ENCODE measurements around the gene PLPP3. TPM values are rescaled to one million over a fixed set of nuclear protein-coding genes. Genes with fewer than 3 reads are reported as not detected.
A peak's percentile ranks its signal among the peaks of the same experiment; 100 is the strongest.

Gene PLPP3
- total and polyA plus RNA-seq, 4 donors: 123 to 253 (median 176) TPM

DNA sequence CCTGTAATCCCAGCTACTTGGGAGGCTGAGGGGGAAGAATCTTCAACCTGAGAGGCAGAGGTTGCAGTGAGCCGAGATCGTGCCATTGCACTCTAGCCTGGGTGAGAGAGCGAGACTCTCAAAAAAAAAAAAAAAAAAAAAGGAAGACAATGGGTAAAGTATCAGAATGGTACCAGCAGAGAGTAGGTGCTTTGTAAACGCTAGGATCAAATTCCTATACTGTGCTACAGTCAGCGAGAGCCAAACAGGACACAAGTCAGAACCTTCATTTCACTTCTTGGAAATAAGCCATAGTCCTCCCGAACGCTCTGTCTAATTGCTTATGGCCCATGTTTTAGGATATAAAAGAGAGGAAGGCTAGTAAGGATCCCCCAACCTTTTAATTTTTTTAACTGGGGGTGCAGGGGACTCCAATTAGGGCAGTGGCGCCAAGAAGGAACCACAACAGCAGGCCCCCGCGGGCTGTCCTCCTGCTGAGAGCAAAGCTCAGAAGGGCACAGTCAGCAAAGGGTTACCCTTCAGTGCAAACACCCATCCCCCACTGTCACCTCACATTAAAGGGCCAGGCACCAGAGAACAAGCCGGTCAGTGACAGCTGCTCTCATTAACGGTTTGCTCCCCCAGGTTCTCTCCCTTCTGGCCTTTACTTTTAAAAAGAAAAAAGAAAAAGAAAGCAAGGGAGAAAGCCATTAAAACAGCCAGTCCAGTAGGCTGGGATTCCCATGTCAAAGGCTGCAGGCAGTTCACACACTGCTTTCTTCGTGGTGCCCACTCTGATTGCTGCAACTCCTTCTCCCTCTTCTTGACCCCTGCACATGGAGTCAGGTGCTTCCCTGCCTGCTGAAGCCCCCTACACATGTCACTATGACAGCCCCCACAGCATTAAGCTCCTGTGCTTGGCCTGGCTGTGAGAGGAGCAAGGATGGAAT lies 69.4 kb downstream of the PLPP3 start:
- H3K9me3 ChIP-seq (ENCODE audit: control insufficient read depth, insufficient read depth, low read length): no peaks in the 10 kb centered on the region
- no peak overlapping the region for H3K4me3 ChIP-seq (ENCODE audit: low read depth, low read length)
- 24% methylated on average over 8 of the region's 13 CpGs for WGBS (ENCODE audit: insufficient coverage)
- H3K27ac ChIP-seq (ENCODE audit: low read depth, low read length): peak overlapping the region; percentile 5
- peaks cover 31% of the 10 kb centered on the region for H3K36me3 ChIP-seq (ENCODE audit: control insufficient read depth, insufficient read depth, low read length)
- peaks cover 28% of the 10 kb centered on the region for H3K4me1 ChIP-seq (ENCODE audit: control insufficient read depth, insufficient read depth, low read length)
- DNase-seq (ENCODE audit: low read depth in 4 of 6, low spot score in 6 of 6): peak in 2 of 6 donors; percentile 48 to 63
- H3K27me3 ChIP-seq (ENCODE audit: control insufficient read depth, insufficient read depth, low read length): no peaks in the 10 kb centered on the region

DNA sequence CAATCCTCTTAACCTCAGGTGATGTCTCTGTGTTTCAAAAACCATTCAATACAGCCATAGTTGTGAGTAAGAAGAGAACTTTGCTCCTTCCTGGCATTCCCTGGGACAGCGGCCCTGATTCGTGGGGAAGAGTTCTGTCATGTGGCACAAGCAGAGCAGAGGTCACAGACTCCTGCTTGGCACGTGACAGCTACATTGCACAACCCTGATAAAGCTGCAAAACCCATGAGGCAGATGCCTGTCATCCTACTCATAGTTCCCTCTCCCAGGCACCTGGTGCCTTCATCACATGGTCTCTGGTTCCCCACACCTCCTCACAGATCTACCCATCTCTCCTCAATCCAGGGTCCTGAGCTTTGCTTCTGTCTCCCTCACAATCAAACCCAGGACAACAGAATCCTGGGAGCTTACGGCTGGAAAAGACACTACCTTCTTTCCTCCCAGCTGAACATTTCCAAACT lies 70.8 kb downstream of the PLPP3 start:
- H3K27me3 ChIP-seq (ENCODE audit: control insufficient read depth, insufficient read depth, low read length): no peaks in the 10 kb centered on the region
- H3K4me1 ChIP-seq (ENCODE audit: control insufficient read depth, insufficient read depth, low read length): peaks cover 28% of the 10 kb centered on the region
- no peak for DNase-seq (ENCODE audit: low read depth in 4 of 6, low spot score in 6 of 6)
- H3K4me3 ChIP-seq (ENCODE audit: low read depth, low read length): no peak overlapping the region
- WGBS (ENCODE audit: insufficient coverage): 78% methylated on average over 4 of the region's 4 CpGs
- peaks cover 34% of the 10 kb centered on the region for H3K36me3 ChIP-seq (ENCODE audit: control insufficient read depth, insufficient read depth, low read length)
- no peaks in the 10 kb centered on the region for H3K9me3 ChIP-seq (ENCODE audit: control insufficient read depth, insufficient read depth, low read length)
- H3K27ac ChIP-seq (ENCODE audit: low read depth, low read length): no peak overlapping the region

DNA sequence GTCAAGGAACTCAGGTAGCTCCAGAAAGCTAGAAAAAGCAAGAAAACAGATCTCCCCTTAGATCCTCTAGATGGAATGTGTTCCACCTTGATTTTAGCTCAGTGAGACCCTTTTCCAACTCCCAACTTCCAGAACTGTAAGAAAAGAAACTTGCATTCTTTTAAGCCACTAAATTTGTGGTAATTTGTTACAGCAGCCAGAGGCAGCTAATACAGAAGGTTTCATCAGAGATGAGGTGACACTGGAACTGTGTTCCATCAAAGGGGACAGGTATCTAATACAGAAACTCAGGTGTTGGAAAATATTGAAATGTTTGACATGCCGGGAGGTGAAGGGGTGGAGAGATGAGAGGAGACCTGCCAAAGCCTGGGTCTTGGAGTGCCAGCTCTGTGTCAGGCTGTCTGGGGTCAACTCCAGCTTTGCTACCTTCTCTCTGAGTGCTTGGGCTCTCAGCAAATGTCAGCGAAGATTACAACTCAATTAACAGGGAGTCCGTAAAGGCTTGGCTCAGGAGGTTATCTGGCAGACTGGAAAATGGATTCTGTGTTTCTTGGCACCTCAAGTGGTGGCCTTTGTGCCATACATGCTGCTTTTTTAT lies 71.3 kb downstream of the PLPP3 start:
- 90% methylated on average over 2 of the region's 3 CpGs for WGBS (ENCODE audit: insufficient coverage)
- Histone ChIP-seq H3K27me3 (ENCODE audit: control insufficient read depth, insufficient read depth, low read length) (no peaks in the 10 kb centered on the region), H3K9me3 (ENCODE audit: control insufficient read depth, insufficient read depth, low read length) (no peaks in the 10 kb centered on the region), H3K4me3 (ENCODE audit: low read depth, low read length) (no peak overlapping the region), H3K36me3 (ENCODE audit: control insufficient read depth, insufficient read depth, low read length) (peaks cover 35% of the 10 kb centered on the region), H3K4me1 (ENCODE audit: control insufficient read depth, insufficient read depth, low read length) (peaks cover 28% of the 10 kb centered on the region), H3K27ac (ENCODE audit: low read depth, low read length) (no peak overlapping the region)
- DNase-seq (ENCODE audit: low read depth in 4 of 6, low spot score in 6 of 6): no peak

DNA sequence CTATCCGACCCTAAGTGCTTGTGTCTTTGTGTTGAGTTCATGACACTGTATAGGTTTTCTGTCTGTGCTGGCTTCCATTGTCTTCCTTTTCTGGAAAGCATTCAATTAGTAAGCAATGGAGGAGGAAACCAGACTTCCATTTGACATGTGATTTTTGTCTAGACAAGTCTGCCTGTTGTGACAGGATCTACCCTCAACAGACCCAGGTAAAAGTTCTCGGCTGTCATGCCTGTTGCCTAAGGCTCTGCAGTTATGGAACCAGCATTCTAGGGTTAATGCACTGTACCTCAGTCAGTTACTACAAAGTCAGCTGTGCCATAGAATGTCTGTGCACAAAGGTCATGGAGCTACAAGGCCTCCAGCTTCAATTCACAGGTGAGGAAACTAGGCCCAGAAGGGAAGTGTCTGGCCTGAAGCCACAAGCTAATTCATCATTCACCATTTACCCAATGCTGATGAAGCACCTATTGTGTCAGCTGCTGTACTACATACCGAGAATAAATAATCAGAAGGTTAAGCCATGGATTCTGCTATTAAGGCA lies 72.3 kb downstream of the PLPP3 start:
- Histone ChIP-seq H3K4me1 (ENCODE audit: control insufficient read depth, insufficient read depth, low read length) (peaks cover 24% of the 10 kb centered on the region), H3K36me3 (ENCODE audit: control insufficient read depth, insufficient read depth, low read length) (peaks cover 35% of the 10 kb centered on the region), H3K27me3 (ENCODE audit: control insufficient read depth, insufficient read depth, low read length) (no peaks in the 10 kb centered on the region), H3K27ac (ENCODE audit: low read depth, low read length) (no peak overlapping the region), H3K9me3 (ENCODE audit: control insufficient read depth, insufficient read depth, low read length) (no peaks in the 10 kb centered on the region), H3K4me3 (ENCODE audit: low read depth, low read length) (no peak overlapping the region)
- DNase-seq (ENCODE audit: low read depth in 4 of 6, low spot score in 6 of 6): no peak
- WGBS (ENCODE audit: insufficient coverage): 100% methylated on average over 1 of the region's 3 CpGs

DNA sequence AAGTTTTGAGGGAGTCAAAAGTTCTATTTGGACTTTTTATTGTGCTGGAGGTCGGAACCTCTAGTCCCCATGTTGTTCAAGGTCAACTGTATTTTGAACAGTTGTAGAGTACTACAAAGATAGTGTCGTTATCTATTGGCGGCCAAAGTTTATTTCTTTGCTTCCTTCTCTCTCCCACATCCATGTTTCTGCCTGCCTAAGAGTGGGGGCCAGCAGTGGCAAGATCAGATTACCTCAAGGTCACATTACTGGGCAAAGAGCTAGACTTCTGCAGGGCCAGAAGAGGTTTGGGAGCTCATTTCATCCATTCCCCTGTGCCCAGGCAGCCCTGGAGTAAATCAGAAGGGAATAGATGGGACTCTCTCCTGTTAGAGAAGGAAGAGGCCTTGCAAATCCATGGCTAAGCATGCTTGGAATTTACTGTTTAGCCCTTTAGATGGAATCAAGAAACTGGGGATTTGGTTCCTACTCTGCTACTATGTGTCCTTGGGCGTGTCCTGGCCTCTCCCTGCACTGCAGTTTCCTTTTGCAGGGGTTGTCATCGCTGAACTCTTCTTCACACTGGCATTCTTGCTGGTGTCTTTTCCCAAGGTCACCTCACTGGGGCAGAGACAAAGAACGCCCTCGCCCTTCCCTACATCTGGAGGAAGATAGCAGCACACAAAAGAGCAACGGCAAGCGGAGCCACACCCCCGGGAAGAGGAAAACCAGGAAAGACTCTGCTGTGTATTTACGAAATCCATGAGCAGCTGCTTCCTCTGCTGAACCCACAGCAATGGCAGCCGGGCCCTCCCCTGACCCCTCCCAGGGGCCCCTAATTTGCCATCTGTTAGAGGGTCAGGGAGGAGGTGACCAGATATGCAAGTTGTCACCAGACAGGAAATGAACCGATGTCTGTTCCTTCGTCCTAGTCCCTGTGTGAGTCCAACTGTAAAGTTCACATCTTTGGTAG lies 73.3 kb downstream of the PLPP3 start:
- peaks cover 18% of the 10 kb centered on the region for H3K4me1 ChIP-seq (ENCODE audit: control insufficient read depth, insufficient read depth, low read length)
- H3K4me3 ChIP-seq (ENCODE audit: low read depth, low read length): no peak overlapping the region
- DNase-seq (ENCODE audit: low read depth in 4 of 6, low spot score in 6 of 6): no peak
- no peaks in the 10 kb centered on the region for H3K27me3 ChIP-seq (ENCODE audit: control insufficient read depth, insufficient read depth, low read length)
- 82% methylated on average over 8 of the region's 14 CpGs for WGBS (ENCODE audit: insufficient coverage)
- H3K36me3 ChIP-seq (ENCODE audit: control insufficient read depth, insufficient read depth, low read length): peaks cover 32% of the 10 kb centered on the region
- H3K9me3 ChIP-seq (ENCODE audit: control insufficient read depth, insufficient read depth, low read length): no peaks in the 10 kb centered on the region
- no peak overlapping the region for H3K27ac ChIP-seq (ENCODE audit: low read depth, low read length)

DNA sequence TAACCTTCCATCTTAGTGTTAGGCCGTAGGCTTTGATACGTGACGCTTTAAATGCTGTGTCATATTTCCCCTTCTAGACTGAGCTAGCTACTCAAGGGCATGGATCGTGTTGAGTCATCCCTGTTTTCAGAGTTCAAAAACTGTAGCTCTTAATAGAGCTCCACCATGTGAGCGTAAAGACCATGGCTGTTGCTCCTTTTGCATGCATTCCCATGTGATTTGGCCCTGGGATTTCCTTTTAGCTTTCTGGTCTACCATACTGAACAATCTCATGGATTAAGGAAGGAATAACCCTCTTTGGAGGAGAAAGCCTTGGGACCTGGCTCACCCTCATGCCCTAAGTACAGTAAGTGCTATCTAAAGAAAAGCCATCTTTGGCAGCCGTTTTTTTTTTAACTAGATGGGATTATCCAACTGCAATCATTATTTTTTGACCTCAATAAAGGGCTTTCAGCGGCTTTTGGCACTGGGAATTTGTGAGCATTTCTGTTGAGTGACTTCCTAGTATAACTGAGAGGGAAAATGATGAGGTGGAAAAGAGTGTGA lies 76.6 kb downstream of the PLPP3 start:
- Histone ChIP-seq H3K36me3 (ENCODE audit: control insufficient read depth, insufficient read depth, low read length) (peaks cover 16% of the 10 kb centered on the region), H3K27me3 (ENCODE audit: control insufficient read depth, insufficient read depth, low read length) (no peaks in the 10 kb centered on the region), H3K4me3 (ENCODE audit: low read depth, low read length) (no peak overlapping the region), H3K27ac (ENCODE audit: low read depth, low read length) (no peak overlapping the region), H3K9me3 (ENCODE audit: control insufficient read depth, insufficient read depth, low read length) (no peaks in the 10 kb centered on the region), H3K4me1 (ENCODE audit: control insufficient read depth, insufficient read depth, low read length) (peaks cover 14% of the 10 kb centered on the region)
- DNase-seq (ENCODE audit: low read depth in 4 of 6, low spot score in 6 of 6): no peak
- 93% methylated on average over 3 of the region's 7 CpGs for WGBS (ENCODE audit: insufficient coverage)

DNA sequence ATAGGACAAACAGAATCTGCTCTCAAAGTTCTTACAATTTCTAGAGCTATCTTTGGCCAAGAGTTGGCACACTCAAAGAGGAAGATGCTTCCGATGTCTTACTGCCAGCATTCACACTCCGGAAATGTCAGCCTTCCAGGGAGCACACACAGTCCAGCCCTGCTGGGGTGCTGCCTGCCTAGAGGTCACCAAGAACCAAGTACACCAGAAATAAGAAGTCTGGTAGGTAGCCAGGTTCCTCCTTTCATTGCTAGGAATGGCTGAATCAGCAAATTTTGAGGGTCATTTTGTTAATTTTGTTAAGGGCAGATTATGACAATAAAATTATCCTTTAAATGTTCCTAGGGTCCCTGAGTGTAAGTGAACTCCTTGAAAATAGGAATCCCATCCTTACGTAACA lies 77.5 kb downstream of the PLPP3 start:
- Histone ChIP-seq H3K27ac (ENCODE audit: low read depth, low read length) (no peak overlapping the region), H3K36me3 (ENCODE audit: control insufficient read depth, insufficient read depth, low read length) (peaks cover 15% of the 10 kb centered on the region)
- WGBS (ENCODE audit: insufficient coverage): 15% methylated on average over 2 of the region's 3 CpGs

DNA sequence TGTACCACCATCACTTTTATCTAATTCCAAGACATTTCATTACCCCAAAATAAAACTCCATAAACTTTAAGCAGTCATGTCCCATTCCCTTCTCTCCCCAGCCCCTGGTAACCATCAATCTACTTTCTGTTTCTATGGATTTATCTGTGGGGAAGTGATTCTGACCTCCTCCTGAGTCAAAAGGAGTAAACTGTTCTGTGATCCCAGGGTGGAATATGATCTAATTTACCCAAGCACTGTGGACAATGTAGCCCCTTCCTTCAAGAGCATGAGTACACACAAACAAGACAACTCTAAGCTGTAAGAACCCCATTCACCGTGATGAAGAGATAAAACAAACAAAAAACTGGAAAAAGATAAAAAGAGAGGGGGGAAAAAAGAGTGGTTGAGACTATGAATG lies 77.9 kb downstream of the PLPP3 start:
- WGBS (ENCODE audit: insufficient coverage): no CpG with 5 or more reads among the region's 1 CpG
- peaks cover 13% of the 10 kb centered on the region for H3K36me3 ChIP-seq (ENCODE audit: control insufficient read depth, insufficient read depth, low read length)

More for the DNA sequence above, 77.5 kb downstream of the PLPP3 start:
- Histone ChIP-seq H3K4me1 (ENCODE audit: control insufficient read depth, insufficient read depth, low read length) (peaks cover 14% of the 10 kb centered on the region), H3K9me3 (ENCODE audit: control insufficient read depth, insufficient read depth, low read length) (no peaks in the 10 kb centered on the region), H3K27me3 (ENCODE audit: control insufficient read depth, insufficient read depth, low read length) (no peaks in the 10 kb centered on the region), H3K4me3 (ENCODE audit: low read depth, low read length) (no peak overlapping the region)
- peak in 1 of 6 donors; percentile 29 for DNase-seq (ENCODE audit: low read depth in 4 of 6, low spot score in 6 of 6)

More for the DNA sequence above, 77.9 kb downstream of the PLPP3 start:
- Histone ChIP-seq H3K9me3 (ENCODE audit: control insufficient read depth, insufficient read depth, low read length) (no peaks in the 10 kb centered on the region), H3K4me1 (ENCODE audit: control insufficient read depth, insufficient read depth, low read length) (peaks cover 11% of the 10 kb centered on the region), H3K4me3 (ENCODE audit: low read depth, low read length) (no peak overlapping the region), H3K27me3 (ENCODE audit: control insufficient read depth, insufficient read depth, low read length) (no peaks in the 10 kb centered on the region), H3K27ac (ENCODE audit: low read depth, low read length) (no peak overlapping the region)
- DNase-seq (ENCODE audit: low read depth in 4 of 6, low spot score in 6 of 6): no peak

Measured in spinal cord (tissue), 10 donors.